CD8-positive, alpha-beta memory T cell (primary cell): ENCODE measurements around the gene ACTRT3. TPM values are rescaled to one million over a fixed set of nuclear protein-coding genes. Genes with fewer than 3 reads are reported as not detected.
A peak's percentile ranks its signal among the peaks of the same experiment; 100 is the strongest.
"Not testable (repeated sequence)": the region's sequence is repeated elsewhere in the genome, so short reads cannot be mapped to it uniquely, and the experiment has no call there.

Experiments
- CTCF ChIA-PET: fragments of 350-600 bp; sonication (Branson Sonifier 250); formaldehyde crosslinking; loops from one replicate; lab custom pipeline; 2021; ENCODE audit warnings: antibody characterized with exemption; lab: Charles Lee
- POLR2A ChIA-PET: fragments of 350-600 bp; sonication (Branson Sonifier 250); formaldehyde crosslinking; loops from one replicate; lab custom pipeline; 2021; ENCODE audit warnings: antibody characterized with exemption; lab: Charles Lee
- DNase-seq, 5 donors: peaks; one replicate each; pipeline versions ENCODE4 v3.0.0 to v3.0.0-alpha.2; 2020 to 2022; ENCODE audit warnings: mixed read lengths in 1 of 5
- H3K27ac ChIP-seq: one replicate; pipeline ENCODE4 v1.7.0; 2013; ENCODE audit warnings: low read depth, mild to moderate bottlenecking, low read length, moderate library complexity
- H3K27me3 ChIP-seq: 2 replicates; pipeline ENCODE4 v1.7.0; 2013; ENCODE audit warnings: low read length, mild to moderate bottlenecking; ENCODE audit not compliant: insufficient read depth, poor library complexity, severe bottlenecking
- H3K36me3 ChIP-seq: 2 replicates; pipeline ENCODE4 v1.7.0; 2013; ENCODE audit warnings: mild to moderate bottlenecking, low read length, moderate library complexity; ENCODE audit not compliant: insufficient read depth
- H3K4me1 ChIP-seq: 2 replicates; pipeline ENCODE4 v1.7.0; 2013; ENCODE audit warnings: mild to moderate bottlenecking, low read length, moderate library complexity; ENCODE audit not compliant: insufficient read depth
- H3K4me3 ChIP-seq: 2 replicates; pipeline ENCODE4 v1.7.0; 2013; ENCODE audit warnings: mild to moderate bottlenecking, low read length
- H3K9me3 ChIP-seq: 2 replicates; pipeline ENCODE4 v1.7.0; 2013; ENCODE audit warnings: mild to moderate bottlenecking, low read length
- H3K27ac Mint-ChIP-seq, 8 donors: one replicate each; pipeline ENCODE4 v1.8.0; 2020 to 2021; ENCODE audit warnings: mixed read lengths in 8 of 8, mild to moderate bottlenecking in 6 of 8, inconsistent platforms in 3 of 8, moderate library complexity in 3 of 8
- H3K27me3 Mint-ChIP-seq, 2 donors: one replicate each; pipeline ENCODE4 v1.8.0; 2020 to 2021; ENCODE audit warnings: mixed read lengths in 2 of 2, mild to moderate bottlenecking in 1 of 2, moderate library complexity in 1 of 2
- H3K36me3 Mint-ChIP-seq, 3 donors: one replicate each; pipeline ENCODE4 v1.8.0; 2020 to 2021; ENCODE audit warnings: mixed read lengths in 3 of 3, inconsistent platforms in 1 of 3, mild to moderate bottlenecking in 1 of 3
- H3K4me1 Mint-ChIP-seq, 3 donors: one replicate each; pipeline ENCODE4 v1.8.0; 2020 to 2021; ENCODE audit warnings: mixed read lengths in 3 of 3, inconsistent platforms in 1 of 3, mild to moderate bottlenecking in 1 of 3
- H3K4me3 Mint-ChIP-seq, 7 donors: one replicate each; pipeline ENCODE4 v1.8.0; 2020 to 2021; ENCODE audit warnings: mixed read lengths in 7 of 7, mild to moderate bottlenecking in 6 of 7, moderate library complexity in 4 of 7, inconsistent platforms in 2 of 7
- H3K9me3 Mint-ChIP-seq, 5 donors: one replicate each; pipeline ENCODE4 v1.8.0; 2020 to 2022; ENCODE audit warnings: mixed read lengths in 5 of 5, mild to moderate bottlenecking in 3 of 5, moderate library complexity in 2 of 5, inconsistent platforms in 1 of 5
- polyA plus RNA-seq: library from polyadenylated mRNA; unstranded; fragments of 300-500 nt; fragmentation: Illumina TruSeq; gene quantifications from one replicate; pipeline ENCODE4 v1.2.3, GENCODE V29; 2021
- total RNA-seq, 2 experiments: library from RNA; stranded (reverse); gene quantifications; one replicate each; pipeline ENCODE4 v1.2.3, GENCODE V29; 2021

ACTRT3 gene
- total and polyA plus RNA-seq, 3 experiments from 2014 or later = 0.20 to 2.6 (median 2.5) TPM

GRCh38 chr3:169731857-169732256 is 37.5 kb downstream of the ACTRT3 start:
- DNase-seq, H3K36me3 ChIP-seq, POLR2A ChIA-PET, H3K4me3 ChIP-seq, CTCF ChIA-PET, H3K27ac ChIP-seq, H3K4me1 Mint-ChIP-seq, H3K4me3 Mint-ChIP-seq, H3K4me1 ChIP-seq, H3K27ac Mint-ChIP-seq, H3K27me3 ChIP-seq, H3K9me3 ChIP-seq: not testable (repeated sequence)
- peaks cover 0 to 15% (median 0%) of the 10 kb centered on the region in 3 donors for H3K36me3 Mint-ChIP-seq
- H3K27me3 Mint-ChIP-seq = peaks cover 36 to 81% of the 10 kb centered on the region in 2 donors
- peaks cover 25 to 42% (median 33%) of the 10 kb centered on the region in 5 donors for H3K9me3 Mint-ChIP-seq

- H3K27me3 ChIP-seq = no peaks in the 10 kb centered on the region
- no peak overlapping the region for H3K27ac ChIP-seq
- H3K9me3 Mint-ChIP-seq = peaks cover 3 to 11% (median 9%) of the 10 kb centered on the region in 5 donors
- H3K9me3 ChIP-seq = no peaks in the 10 kb centered on the region
- peaks cover 17 to 41% of the 10 kb centered on the region in 2 donors for H3K27me3 Mint-ChIP-seq
- H3K4me3 ChIP-seq = no peak overlapping the region
- no peaks in the 10 kb centered on the region for H3K36me3 Mint-ChIP-seq
- no peaks in the 10 kb centered on the region for H3K4me1 Mint-ChIP-seq
- H3K27ac Mint-ChIP-seq = peak overlapping the region in 1 of 8 donors; percentile 45
- no peaks in the 10 kb centered on the region for H3K36me3 ChIP-seq
- DNase-seq = no peak
- no peak overlapping the region for H3K4me3 Mint-ChIP-seq
- H3K4me1 ChIP-seq = no peaks in the 10 kb centered on the region
- ChIA-PET CTCF (no interaction called here), POLR2A (no interaction called here)
Measured at GRCh38 chr3:169722724-169723123, 46.6 kb downstream of the ACTRT3 start.

DNA sequence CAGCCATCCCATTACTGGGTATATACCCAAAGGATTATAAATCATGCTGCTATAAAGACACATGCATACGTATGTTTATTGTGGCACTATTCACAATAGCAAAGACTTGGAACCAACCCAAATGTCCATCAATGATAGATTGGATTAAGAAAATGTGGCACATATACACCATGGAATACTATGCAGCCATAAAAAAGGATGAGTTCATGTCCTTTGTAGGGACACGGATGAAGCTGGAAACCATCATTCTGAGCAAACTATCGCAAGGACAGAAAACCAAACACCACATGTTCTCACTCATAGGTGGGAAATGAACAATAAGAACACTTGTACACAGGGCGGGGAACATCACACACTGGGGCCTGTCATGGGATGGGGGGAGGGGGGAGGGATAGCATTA is 50.9 kb downstream of the ACTRT3 start:
- H3K27ac Mint-ChIP-seq, POLR2A ChIA-PET, H3K4me1 ChIP-seq, H3K4me1 Mint-ChIP-seq, H3K27me3 ChIP-seq, H3K9me3 ChIP-seq, H3K4me3 ChIP-seq, H3K27ac ChIP-seq, H3K36me3 Mint-ChIP-seq, H3K36me3 ChIP-seq, DNase-seq, H3K4me3 Mint-ChIP-seq, CTCF ChIA-PET: not testable (repeated sequence)
- peaks cover 0 to 15% (median 9%) of the 10 kb centered on the region in 5 donors for H3K9me3 Mint-ChIP-seq
- peaks cover 30 to 47% of the 10 kb centered on the region in 2 donors for H3K27me3 Mint-ChIP-seq

Other genes with a start within 250 kb of the ACTRT3 start
- gene MECOM, start 105.8 kb downstream of the ACTRT3 start, total RNA-seq = not detected
- not detected for gene MECOM, start 105.8 kb downstream of the ACTRT3 start, polyA plus RNA-seq
- 10 to 100 TPM; 13.7 to 15.5 TPM for gene TERC, start 4.5 kb downstream of the ACTRT3 start, total RNA-seq
- gene TERC, start 4.5 kb downstream of the ACTRT3 start, polyA plus RNA-seq = 0.72 TPM
- 10 to 100 TPM; 18.3 to 19.2 TPM for gene MYNN, start 3.8 kb upstream of the ACTRT3 start, total RNA-seq
- gene MYNN, start 3.8 kb upstream of the ACTRT3 start, polyA plus RNA-seq = 16.5 TPM
- gene LRRIQ4, start 43.3 kb upstream of the ACTRT3 start, total RNA-seq = under 1 TPM; 0.15 to 0.20 TPM
- gene LRRIQ4, start 43.3 kb upstream of the ACTRT3 start, polyA plus RNA-seq = not detected
- gene LRRC34, start 43.3 kb upstream of the ACTRT3 start, total RNA-seq = 1 to 10 TPM; 2.4 to 2.5 TPM
- gene LRRC34, start 43.3 kb upstream of the ACTRT3 start, polyA plus RNA-seq = 0.33 TPM
- gene LRRC31, start 100.4 kb upstream of the ACTRT3 start, total RNA-seq = not detected
- not detected for gene LRRC31, start 100.4 kb upstream of the ACTRT3 start, polyA plus RNA-seq
- not detected for gene SAMD7, start 142.0 kb upstream of the ACTRT3 start, total RNA-seq
- not detected for gene SAMD7, start 142.0 kb upstream of the ACTRT3 start, polyA plus RNA-seq
- gene SEC62, start 197.2 kb upstream of the ACTRT3 start, total RNA-seq = 10 to 100 TPM; 66.7 to 68.3 TPM
- gene SEC62, start 197.2 kb upstream of the ACTRT3 start, polyA plus RNA-seq = 190 TPM